ENCODE measurements around the gene PFDN1. TPM values are rescaled to one million over a fixed set of nuclear protein-coding genes. Genes with fewer than 3 reads are reported as not detected.

PFDN1 gene
- polyA plus RNA-seq, 1 donor (not counting 4 experiments of a cell fraction or from before 2014, with no cell fraction given): 79.0 TPM

DNA sequence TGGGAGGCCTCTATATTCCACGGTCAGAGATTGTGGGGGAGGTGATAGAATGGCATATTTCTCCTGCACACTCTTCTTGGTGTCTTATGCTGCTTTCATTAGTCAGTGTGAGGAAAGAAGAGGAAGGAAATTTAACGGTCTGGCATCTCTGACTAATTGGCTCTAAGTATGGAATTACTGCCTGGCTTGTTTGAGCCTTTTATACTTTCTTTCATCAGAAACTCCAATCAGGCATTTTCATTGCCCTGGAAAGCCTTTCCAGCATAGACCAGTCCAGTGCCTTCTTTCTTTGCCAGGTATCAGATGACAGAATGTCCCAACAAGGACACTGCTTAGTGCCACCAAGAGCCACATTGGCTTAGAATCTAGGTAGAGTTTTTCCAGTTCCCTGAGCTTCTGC is 97.7 kb downstream of the PFDN1 start:
- no peak overlapping the region for H3K4me2 ChIP-seq (ENCODE audit: control insufficient read depth, extremely low read depth, insufficient read depth, low read depth, low read length)
- dilution Hi-C loops (cut with MboI; ENCODE audit: extremely low pct_ligation_motif_present, low sequenced_read_pairs): no loop called here
- H3K9ac ChIP-seq (ENCODE audit: control insufficient read depth, extremely low read depth, insufficient read depth, low read length): no peak overlapping the region
- H3K79me2 ChIP-seq (ENCODE audit: control insufficient read depth, insufficient read depth, low read length): no peaks in the 10 kb centered on the region
- H2AFZ ChIP-seq (ENCODE audit: control insufficient read depth, low read length): no peak overlapping the region
- TF ChIP-seq, protein P1, sequence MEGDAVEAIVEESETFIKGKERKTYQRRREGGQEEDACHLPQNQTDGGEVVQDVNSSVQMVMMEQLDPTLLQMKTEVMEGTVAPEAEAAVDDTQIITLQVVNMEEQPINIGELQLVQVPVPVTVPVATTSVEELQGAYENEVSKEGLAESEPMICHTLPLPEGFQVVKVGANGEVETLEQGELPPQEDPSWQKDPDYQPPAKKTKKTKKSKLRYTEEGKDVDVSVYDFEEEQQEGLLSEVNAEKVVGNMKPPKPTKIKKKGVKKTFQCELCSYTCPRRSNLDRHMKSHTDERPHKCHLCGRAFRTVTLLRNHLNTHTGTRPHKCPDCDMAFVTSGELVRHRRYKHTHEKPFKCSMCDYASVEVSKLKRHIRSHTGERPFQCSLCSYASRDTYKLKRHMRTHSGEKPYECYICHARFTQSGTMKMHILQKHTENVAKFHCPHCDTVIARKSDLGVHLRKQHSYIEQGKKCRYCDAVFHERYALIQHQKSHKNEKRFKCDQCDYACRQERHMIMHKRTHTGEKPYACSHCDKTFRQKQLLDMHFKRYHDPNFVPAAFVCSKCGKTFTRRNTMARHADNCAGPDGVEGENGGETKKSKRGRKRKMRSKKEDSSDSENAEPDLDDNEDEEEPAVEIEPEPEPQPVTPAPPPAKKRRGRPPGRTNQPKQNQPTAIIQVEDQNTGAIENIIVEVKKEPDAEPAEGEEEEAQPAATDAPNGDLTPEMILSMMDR (optimal IDR thresholded peaks at IDR 0.05 in 1 of 3, IDR thresholded peaks at IDR 0.05 in 1 of 3, conservative IDR thresholded peaks at IDR 0.05 in 1 of 3; ENCODE audit: extremely low read depth in 1 of 3, insufficient read depth in 2 of 3, low read length in 3 of 3): no peak
- no peak for TF ChIP-seq EZH2 (IDR thresholded peaks at IDR 0.05; ENCODE audit: low read length)
- H3K27me3 ChIP-seq (ENCODE audit: control insufficient read depth, extremely low read depth, insufficient read depth, low read length): no peaks in the 10 kb centered on the region
- peaks cover 0 to 2% of the 10 kb centered on the region in 2 experiments for H3K36me3 ChIP-seq (ENCODE audit: control insufficient read depth in 2 of 2, extremely low read depth in 1 of 2, insufficient read depth in 2 of 2, low read length in 2 of 2)
- no peaks in the 10 kb centered on the region for H3K4me1 ChIP-seq (ENCODE audit: control insufficient read depth, extremely low read depth, insufficient read depth, low read length)
- no peaks in the 10 kb centered on the region for H3K9me3 ChIP-seq (ENCODE audit: control insufficient read depth, low read depth, low read length)
- no peaks in the 10 kb centered on the region for H3K9me1 ChIP-seq (ENCODE audit: control insufficient read depth, extremely low read depth, insufficient read depth, low read length)
- H3K4me3 ChIP-seq (ENCODE audit: control insufficient read depth in 2 of 3, extremely low read depth in 1 of 3, insufficient read depth in 2 of 3, low read depth in 1 of 3, low read length in 3 of 3): no peak overlapping the region
- DNase-seq (ENCODE audit: low read depth, low spot score) (no peak), FAIRE-seq (no peak)
- H4K20me1 ChIP-seq (ENCODE audit: control insufficient read depth, extremely low read depth, insufficient read depth, low read length): no peaks in the 10 kb centered on the region
- H3K27ac ChIP-seq (ENCODE audit: control insufficient read depth, insufficient read depth, low read length): no peak overlapping the region

DNA sequence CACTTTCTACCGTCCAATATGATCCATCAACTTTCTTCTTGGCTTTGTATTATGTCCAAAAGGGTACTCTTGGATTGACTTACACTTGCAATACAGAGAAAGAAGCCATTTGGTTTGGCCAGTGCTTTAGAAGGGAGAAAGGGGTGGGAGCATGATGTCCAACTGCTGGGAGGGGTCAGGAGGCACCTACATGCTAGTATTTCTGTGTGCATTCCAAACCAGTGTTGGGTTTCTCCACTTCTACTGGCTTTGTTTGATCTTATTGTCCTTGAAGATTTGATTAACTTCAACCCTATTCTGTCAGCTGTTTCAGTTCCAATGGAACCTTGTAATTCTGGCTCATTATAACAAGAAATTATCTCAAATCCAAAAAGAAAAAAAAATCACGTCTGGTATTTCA is 100.3 kb downstream of the PFDN1 start:
- H3K9me3 ChIP-seq (ENCODE audit: control insufficient read depth, low read depth, low read length): no peaks in the 10 kb centered on the region
- H3K79me2 ChIP-seq (ENCODE audit: control insufficient read depth, insufficient read depth, low read length): no peaks in the 10 kb centered on the region
- TF ChIP-seq, protein P1 (optimal IDR thresholded peaks at IDR 0.05 in 1 of 3, IDR thresholded peaks at IDR 0.05 in 1 of 3, conservative IDR thresholded peaks at IDR 0.05 in 1 of 3; ENCODE audit: extremely low read depth in 1 of 3, insufficient read depth in 2 of 3, low read length in 3 of 3): no peak
- no peak for TF ChIP-seq EZH2 (IDR thresholded peaks at IDR 0.05; ENCODE audit: low read length)
- H3K4me3 ChIP-seq (ENCODE audit: control insufficient read depth in 2 of 3, extremely low read depth in 1 of 3, insufficient read depth in 2 of 3, low read depth in 1 of 3, low read length in 3 of 3): no peak overlapping the region
- H3K27me3 ChIP-seq (ENCODE audit: control insufficient read depth, extremely low read depth, insufficient read depth, low read length): no peaks in the 10 kb centered on the region
- no peak overlapping the region for H3K4me2 ChIP-seq (ENCODE audit: control insufficient read depth, extremely low read depth, insufficient read depth, low read depth, low read length)
- H3K9me1 ChIP-seq (ENCODE audit: control insufficient read depth, extremely low read depth, insufficient read depth, low read length): no peaks in the 10 kb centered on the region
- dilution Hi-C loops (cut with MboI; ENCODE audit: extremely low pct_ligation_motif_present, low sequenced_read_pairs): no loop called here
- H3K9ac ChIP-seq (ENCODE audit: control insufficient read depth, extremely low read depth, insufficient read depth, low read length): no peak overlapping the region
- no peaks in the 10 kb centered on the region for H4K20me1 ChIP-seq (ENCODE audit: control insufficient read depth, extremely low read depth, insufficient read depth, low read length)
- FAIRE-seq (no peak), DNase-seq (ENCODE audit: low read depth, low spot score) (no peak)
- H3K27ac ChIP-seq (ENCODE audit: control insufficient read depth, insufficient read depth, low read length): no peak overlapping the region
- no peaks in the 10 kb centered on the region for H3K4me1 ChIP-seq (ENCODE audit: control insufficient read depth, extremely low read depth, insufficient read depth, low read length)
- peaks cover 0 to 5% of the 10 kb centered on the region in 2 experiments for H3K36me3 ChIP-seq (ENCODE audit: control insufficient read depth in 2 of 2, extremely low read depth in 1 of 2, insufficient read depth in 2 of 2, low read length in 2 of 2)
- H2AFZ ChIP-seq (ENCODE audit: control insufficient read depth, low read length): no peak overlapping the region

All from keratinocyte (primary cell).